Upper lobe of left lung (tissue), 4 donors: ENCODE measurements around the gene ATG4C.

Experiments
- POLR2AphosphoS5 ChIP-seq, 2 donors: sonication (generic); formaldehyde crosslinking; IDR thresholded peaks; one replicate each; pipeline ENCODE4 v1.5.1; 2017; ENCODE audit warnings: antibody characterized with exemption in 2 of 2
- TF ChIP-seq, protein P1 (sequence below), 6 experiments: fragments of 450-650 bp in 4 of 6; fragments of 200-600 bp in 2 of 6; sonication (generic) in 2 of 6; IDR thresholded peaks; one replicate each; pipeline ENCODE4 v1.5.1; 2016 to 2019; ENCODE audit warnings: antibody characterized with exemption in 6 of 6

GRCh38 chr1:62744611-62745577 lies 39.0 kb upstream of the ATG4C start:
- TF ChIP-seq, protein P1, sequence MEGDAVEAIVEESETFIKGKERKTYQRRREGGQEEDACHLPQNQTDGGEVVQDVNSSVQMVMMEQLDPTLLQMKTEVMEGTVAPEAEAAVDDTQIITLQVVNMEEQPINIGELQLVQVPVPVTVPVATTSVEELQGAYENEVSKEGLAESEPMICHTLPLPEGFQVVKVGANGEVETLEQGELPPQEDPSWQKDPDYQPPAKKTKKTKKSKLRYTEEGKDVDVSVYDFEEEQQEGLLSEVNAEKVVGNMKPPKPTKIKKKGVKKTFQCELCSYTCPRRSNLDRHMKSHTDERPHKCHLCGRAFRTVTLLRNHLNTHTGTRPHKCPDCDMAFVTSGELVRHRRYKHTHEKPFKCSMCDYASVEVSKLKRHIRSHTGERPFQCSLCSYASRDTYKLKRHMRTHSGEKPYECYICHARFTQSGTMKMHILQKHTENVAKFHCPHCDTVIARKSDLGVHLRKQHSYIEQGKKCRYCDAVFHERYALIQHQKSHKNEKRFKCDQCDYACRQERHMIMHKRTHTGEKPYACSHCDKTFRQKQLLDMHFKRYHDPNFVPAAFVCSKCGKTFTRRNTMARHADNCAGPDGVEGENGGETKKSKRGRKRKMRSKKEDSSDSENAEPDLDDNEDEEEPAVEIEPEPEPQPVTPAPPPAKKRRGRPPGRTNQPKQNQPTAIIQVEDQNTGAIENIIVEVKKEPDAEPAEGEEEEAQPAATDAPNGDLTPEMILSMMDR (IDR thresholded peaks at IDR 0.05): no peak
- no peak for TF ChIP-seq POLR2AphosphoS5 (IDR thresholded peaks at IDR 0.05)
